ENCODE measurements around the gene STAU1.
"Not testable (repeated sequence)": the region's sequence is repeated elsewhere in the genome, so short reads cannot be mapped to it uniquely, and the experiment has no call there.

STAU1 gene

GRCh38 chr20:49118307-49118706 is 69.8 kb downstream of the STAU1 start:
- DNase-seq (ENCODE audit: low read depth) = no peak

- DNase-seq (ENCODE audit: low read depth) = no peak
Measured at GRCh38 chr20:49115564-49115963, 72.6 kb downstream of the STAU1 start.

GRCh38 chr20:49112596-49113274 is 75.4 kb downstream of the STAU1 start:
- no peak for DNase-seq (ENCODE audit: low read depth)

GRCh38 chr20:49110767-49111694 is 77.1 kb downstream of the STAU1 start:
- no peak for DNase-seq (ENCODE audit: low read depth)

GRCh38 chr20:49106328-49106727 is 81.8 kb downstream of the STAU1 start:
- DNase-seq (ENCODE audit: low read depth) = no peak

GRCh38 chr20:49104979-49105547 is 83.1 kb downstream of the STAU1 start:
- not testable (repeated sequence) for DNase-seq (ENCODE audit: low read depth)

GRCh38 chr20:49104365-49104648 is 83.8 kb downstream of the STAU1 start:
- DNase-seq (ENCODE audit: low read depth) = no peak

- no peak for DNase-seq (ENCODE audit: low read depth)
Measured at GRCh38 chr20:49103647-49104364, 84.3 kb downstream of the STAU1 start.

- DNase-seq (ENCODE audit: low read depth) = no peak
Measured at GRCh38 chr20:49103019-49103418, 85.1 kb downstream of the STAU1 start.

- no peak for DNase-seq (ENCODE audit: low read depth)
Measured at GRCh38 chr20:49100972-49101371, 87.2 kb downstream of the STAU1 start.

GRCh38 chr20:49100292-49100691 is 87.8 kb downstream of the STAU1 start:
- not testable (repeated sequence) for DNase-seq (ENCODE audit: low read depth)

GRCh38 chr20:49099011-49099410 is 89.1 kb downstream of the STAU1 start:
- DNase-seq (ENCODE audit: low read depth) = no peak

GRCh38 chr20:49098136-49098535 is 90.0 kb downstream of the STAU1 start:
- DNase-seq (ENCODE audit: low read depth) = no peak

- no peak for DNase-seq (ENCODE audit: low read depth)
Measured at GRCh38 chr20:49097159-49097558, 91.0 kb downstream of the STAU1 start.

GRCh38 chr20:49096203-49096730 is 91.9 kb downstream of the STAU1 start:
- DNase-seq (ENCODE audit: low read depth) = no peak

GRCh38 chr20:49091762-49092161 is 96.4 kb downstream of the STAU1 start:
- DNase-seq (ENCODE audit: low read depth) = no peak

- no peak for DNase-seq (ENCODE audit: low read depth)
Measured at GRCh38 chr20:49091104-49091503, 97.0 kb downstream of the STAU1 start.

GRCh38 chr20:49082295-49082694 is 105.8 kb downstream of the STAU1 start:
- DNase-seq (ENCODE audit: low read depth) = not testable (repeated sequence)

- DNase-seq (ENCODE audit: low read depth) = no peak
Measured at GRCh38 chr20:49078310-49078709, 109.8 kb downstream of the STAU1 start.

GRCh38 chr20:49074521-49074920 is 113.6 kb downstream of the STAU1 start:
- DNase-seq (ENCODE audit: low read depth) = no peak
